Activated CD8-positive, alpha-beta memory T cell treated with anti-CD3 and anti-CD28 coated beads, Interleukin-2, amount 50 U/mL, for 24 hours (primary cell): ENCODE data around the gene ATP8A2.

Experiments used
- DNase-seq: peaks from one replicate; pipeline ENCODE4 v3.0.0-alpha.2; 2020; ENCODE audit errors: extremely low read depth

ATP8A2 gene

DNA sequence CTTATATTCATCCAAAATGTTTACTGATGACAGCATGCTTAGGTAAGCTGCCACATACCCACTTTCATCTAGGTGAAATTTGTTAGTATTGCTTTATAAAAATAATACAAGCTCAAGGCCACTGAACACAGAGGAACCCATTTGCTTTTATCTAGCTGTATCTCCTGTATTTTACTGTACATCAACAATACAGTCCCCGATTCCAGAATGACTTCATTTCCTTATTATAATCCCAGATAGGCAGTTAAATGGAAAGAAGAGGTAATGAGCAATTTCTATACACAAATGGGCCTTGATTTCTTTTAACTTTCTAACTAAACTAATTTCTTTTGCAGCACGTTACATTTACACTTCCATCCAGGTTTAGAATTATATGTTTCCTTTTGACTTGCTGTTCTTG, 593.8 kb downstream of the ATP8A2 start:
- no peak for DNase-seq

DNA sequence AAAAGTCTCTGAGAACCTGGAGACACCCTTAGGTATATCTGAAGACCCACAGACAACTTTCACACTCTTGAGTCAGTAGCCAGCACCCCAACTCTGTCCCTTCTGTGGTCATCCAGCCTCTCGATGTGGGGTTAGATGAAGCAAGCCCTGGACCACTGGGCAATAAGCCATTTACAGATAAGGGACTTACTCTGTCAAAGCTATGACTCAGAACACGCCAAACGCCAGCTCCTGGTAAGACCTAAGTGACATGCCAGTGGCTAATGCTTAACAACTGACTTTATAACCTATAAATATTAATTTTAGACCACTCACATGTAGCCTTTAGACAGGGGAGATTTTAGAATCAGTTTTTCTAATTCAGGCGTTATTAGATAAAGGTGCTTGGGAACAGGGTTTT, 594.3 kb downstream of the ATP8A2 start:
- no peak for DNase-seq

DNA sequence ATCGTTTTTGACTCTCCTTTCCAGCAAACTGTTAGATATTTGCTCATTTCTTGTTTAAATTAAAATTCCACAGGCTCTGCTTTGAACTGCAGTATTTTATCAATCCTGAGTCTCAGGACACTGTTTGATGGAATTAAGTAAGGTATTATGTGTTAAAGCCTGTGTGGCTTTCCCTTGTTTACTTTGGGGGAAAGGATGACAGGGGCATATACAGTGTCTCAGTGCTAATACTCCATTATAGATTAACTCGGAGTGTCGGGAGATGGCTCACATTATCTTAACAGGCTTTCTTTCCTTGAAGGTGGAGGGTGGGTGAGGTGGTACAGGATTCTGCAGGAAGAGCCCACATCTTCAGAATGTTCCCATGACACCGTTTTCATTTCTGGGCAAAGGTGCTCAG, 595.4 kb downstream of the ATP8A2 start:
- DNase-seq = no peak

DNA sequence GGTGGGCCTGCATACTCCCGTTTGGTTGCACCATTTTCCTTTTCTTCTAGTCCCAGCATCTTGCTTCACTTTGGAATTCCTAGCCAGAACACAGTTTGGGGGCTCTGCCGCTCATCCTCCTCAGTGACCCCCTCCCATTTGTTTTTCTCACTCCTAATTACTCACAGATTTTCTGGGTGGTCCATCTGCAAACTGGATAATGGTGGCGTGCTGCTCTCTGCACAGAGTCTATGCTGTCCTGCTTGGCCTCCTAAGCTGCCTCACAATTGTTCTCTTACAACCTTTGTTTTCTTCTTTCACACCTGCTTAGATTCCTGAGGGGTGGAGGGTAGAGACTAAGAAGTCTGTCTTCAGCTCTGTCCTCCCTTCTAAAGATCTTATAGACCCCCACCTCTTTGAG, 599.3 kb downstream of the ATP8A2 start:
- DNase-seq = no peak

DNA sequence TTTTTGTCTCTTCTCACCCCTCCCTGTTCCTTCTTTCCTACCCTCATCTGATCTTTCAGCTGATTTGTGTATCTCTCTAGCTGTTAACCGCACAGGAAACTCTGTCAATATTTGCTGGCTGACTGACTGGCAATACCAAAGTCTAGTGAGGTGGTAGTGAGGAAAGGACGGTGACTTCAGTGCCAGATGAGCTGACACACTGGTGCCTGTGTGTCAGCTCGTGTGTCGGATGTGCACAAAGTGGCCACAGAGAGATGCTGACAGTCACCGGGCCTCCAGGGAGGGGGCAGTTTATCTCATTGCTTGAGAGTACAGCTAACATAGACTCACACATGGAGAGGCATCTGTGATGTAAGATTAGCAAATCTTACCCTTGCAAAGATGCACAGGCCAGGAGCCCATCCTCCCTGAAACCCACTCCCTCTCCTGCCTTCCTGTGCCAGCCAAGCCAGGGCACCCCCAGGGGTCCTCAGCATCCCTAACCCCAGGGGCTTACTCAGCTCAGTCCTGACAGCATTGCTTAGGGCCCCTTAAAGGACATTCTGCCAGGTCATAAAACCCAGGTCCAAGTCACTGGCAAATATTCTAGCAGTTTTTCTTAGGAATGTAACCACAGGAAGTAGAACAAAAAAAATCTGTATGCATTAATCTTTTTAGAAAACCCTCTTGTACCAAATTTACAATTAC, 599.8 kb downstream of the ATP8A2 start:
- no peak for DNase-seq

DNA sequence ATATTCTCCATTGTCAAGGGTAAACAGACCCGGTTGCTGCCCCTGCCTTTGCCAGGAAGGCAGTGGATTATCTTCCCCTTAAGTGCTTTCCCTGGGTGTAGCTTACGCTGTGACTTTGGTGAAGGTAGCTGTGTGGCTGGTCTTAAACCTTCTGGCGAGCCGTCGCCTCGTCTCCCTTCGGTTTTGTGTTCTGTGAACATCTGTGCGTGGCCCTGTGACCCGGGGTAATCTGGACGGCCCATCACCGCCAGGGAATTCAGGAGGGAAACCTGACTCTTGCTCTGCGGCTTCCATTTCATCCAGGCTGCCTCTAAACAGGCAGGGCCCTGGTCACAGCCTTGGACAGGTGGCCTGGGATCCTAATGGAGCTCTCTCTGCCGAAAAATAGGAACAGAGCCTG, 601.3 kb downstream of the ATP8A2 start:
- DNase-seq = no peak

DNA sequence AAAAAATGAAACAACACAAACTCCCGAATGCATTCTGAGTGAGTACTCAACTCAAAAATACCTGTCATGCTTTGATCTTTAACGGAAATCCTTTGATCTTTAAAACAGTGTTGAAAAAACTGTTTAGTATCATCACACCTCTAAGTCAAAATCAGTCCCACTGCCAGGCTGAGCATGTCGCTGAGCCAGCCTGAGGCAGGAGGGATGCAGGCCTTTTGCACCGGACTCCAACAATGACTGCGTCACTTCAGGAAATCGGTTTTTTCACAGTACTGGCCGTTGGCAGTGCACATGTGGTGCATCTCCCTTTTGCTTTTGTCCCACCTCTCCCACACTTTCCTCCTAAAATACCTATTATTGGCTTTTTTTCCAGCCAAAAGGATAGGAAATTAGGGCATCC, 601.8 kb downstream of the ATP8A2 start:
- no peak for DNase-seq

DNA sequence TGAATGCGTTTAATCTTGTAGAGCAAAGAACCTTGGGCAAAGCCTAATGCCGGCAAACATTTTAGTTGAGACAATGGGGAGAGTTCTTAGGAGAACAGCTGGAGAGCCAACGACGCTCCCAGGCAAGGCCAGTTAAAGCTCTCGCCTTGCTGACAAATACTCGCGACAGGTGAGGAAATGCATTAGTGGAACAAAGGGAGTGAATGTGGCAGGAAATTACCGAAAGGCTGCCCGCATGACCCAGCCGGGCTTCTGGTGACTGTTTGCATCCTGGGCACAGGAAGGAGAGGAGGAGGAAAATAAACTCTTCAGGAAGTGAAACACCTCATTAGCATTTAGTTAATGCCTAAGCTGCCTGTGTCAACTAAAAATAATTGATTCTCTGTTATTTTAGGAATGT, 605.4 kb downstream of the ATP8A2 start:
- no peak for DNase-seq

DNA sequence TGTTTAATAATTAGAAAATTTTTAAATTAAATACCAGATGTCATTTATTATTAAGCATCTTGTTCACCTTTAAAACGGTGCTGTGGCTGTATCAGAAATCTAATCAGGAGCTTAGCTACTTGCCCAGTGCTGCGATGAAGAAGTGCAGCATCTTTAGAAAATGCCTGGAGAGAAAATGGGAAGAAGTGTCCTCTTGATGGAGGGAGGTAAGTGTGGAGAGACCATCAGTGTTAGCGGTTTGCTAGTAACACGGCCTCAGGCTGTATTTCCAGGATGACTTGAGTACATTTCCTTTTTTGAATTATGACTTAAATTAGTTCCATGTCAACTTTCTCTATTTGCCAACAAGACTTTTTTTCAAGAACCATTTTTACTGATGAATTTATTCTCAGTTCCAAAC, 605.9 kb downstream of the ATP8A2 start:
- DNase-seq = no peak

DNA sequence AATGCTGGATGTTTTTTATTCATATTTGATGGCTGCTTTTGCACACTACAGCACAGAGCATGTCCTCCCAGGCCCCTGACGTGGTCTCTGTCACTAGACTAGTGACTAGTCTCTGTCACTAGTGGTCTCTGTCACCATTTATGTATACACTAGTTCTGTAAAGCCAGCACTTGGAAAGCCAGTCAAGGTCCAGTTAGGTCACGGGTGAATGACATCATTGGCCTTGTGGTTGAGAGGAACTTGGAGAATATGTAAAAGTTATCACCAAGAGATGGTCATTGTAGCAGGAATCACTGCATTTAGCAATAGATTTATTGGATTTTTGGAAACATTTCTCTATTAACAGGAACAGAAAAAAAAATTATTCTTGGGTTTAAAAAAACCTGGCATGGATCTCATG, 607.2 kb downstream of the ATP8A2 start:
- DNase-seq = no peak

DNA sequence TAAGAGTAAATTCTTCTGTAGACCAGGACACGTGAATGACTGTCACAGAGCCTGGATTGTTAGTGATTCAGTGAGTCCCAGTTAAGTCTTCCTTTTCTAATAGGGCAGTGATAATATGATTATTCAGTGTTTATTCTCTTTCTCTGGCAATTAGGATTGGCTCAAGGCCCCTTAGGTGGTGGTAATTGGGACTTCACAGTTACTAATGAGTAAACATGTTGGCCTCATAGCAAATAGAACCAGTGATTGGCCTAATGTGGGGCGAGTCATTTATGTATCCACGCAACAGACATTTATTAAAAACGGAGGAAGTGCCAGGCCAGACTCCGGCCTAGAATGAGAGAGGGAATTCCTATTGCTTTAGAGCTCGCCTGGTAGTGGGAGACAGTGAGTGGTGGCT, 607.6 kb downstream of the ATP8A2 start:
- no peak for DNase-seq

DNA sequence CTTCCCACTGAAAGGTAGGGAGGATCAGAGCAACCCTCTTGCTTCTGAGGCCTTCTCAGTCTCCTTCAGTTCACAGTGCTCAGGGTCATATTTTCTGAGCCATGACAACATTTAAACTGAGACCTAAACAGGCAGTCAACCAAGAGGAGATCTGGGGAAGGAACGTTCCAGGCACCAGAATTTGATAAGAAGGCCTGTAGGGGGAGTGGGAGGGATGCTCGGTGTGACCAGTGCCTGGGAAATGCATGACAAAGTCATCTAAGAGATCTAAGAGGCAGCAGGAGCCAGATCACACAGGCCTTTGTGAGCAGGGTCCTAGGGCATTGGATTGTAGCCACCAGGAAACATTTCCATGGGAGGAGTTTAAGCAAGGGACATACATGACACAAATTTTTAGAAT, 608.5 kb downstream of the ATP8A2 start:
- no peak for DNase-seq

DNA sequence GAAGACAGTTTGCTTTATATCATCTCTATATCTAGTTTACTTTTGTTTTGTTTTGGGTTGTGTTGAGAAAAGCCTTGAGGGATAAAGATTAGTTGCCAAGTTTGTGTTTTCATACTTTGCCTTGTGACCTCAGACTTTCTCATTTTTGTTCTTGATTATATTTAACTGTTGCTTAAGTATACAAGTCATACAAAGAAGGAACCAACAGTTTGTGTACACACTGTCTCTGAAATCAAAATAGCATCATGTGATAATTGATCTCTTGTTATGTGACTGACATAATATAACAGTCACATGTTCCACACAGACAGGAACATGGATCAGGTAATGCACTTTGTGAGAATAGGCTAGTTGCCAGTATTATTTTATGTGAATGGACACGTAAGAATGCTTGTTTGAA, 609.3 kb downstream of the ATP8A2 start:
- DNase-seq = no peak

DNA sequence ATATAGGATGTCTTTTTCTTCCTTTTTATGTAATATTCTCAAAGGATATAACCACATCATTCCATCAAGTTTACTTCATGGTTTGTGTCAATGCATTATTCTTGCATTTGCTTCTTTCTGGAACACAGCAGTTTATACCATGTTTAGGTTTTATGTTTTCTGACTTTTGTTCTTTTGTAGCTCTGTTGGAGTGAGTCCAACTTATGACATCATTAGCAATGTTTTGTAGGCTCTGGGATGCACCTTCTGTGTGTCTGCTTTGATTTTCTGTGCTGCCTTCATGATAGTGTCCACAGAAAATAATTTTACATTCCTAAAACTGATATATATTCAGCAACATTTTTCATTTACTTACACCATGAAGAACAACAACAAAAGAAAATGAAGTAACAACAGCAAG, 611.1 kb downstream of the ATP8A2 start:
- no peak for DNase-seq

DNA sequence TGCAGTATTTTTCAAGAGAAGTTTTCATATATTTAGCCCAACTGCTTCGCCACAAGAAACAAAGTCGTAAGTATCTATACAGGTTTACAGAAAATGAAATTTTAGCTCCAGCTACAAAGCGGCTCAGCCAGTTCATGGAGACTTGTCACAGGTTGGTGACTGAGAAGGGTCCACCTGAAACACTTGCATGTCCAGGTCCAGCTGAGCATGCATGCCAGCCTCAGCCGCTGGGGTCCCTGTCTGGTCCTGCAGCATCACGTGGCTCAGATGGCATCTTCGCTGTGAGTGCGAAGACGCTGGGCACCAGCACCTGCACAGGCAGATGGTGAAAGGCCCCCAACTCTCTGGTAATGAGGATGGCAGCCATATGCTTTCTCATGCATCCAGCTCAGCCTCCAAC, 616.2 kb downstream of the ATP8A2 start:
- DNase-seq = no peak

DNA sequence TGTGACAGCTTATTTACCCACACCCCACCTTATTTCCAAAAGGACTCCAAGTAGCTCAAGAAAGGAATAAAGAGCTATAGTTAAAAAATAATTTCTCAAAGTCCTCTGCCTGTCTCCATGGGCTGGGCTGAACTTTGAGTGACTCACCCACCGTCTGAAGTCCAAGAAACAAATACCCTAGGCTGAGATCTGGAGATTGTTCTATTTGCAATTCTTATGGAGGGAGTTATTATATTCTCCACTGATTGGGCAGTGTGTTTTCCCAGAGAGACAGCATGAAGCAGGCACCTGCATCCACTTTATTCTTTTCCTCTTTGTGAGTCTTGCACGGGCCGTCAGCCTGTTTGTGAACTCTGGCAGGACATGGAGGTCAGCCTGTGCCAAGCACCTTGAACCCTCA, 616.9 kb downstream of the ATP8A2 start:
- no peak for DNase-seq

DNA sequence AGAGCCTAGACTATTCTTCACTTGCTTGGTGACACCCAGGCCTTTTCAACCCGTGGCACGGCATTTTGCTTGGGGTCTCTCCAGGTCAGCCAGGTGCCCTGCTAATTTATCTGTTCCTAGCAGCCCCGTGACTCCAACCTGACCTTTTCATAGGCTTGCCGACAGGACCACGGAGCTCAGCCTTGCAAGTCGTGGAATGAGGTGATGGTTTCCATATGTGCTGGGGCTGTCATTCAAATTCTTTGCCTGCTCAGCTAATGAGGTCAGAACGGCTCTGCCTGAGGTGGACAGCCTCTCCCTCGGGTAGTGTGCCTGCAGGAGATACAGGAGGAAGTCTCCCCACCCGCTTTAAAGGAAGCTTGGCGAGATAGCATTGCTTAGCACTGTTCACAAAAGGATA, 619.0 kb downstream of the ATP8A2 start:
- DNase-seq = no peak

DNA sequence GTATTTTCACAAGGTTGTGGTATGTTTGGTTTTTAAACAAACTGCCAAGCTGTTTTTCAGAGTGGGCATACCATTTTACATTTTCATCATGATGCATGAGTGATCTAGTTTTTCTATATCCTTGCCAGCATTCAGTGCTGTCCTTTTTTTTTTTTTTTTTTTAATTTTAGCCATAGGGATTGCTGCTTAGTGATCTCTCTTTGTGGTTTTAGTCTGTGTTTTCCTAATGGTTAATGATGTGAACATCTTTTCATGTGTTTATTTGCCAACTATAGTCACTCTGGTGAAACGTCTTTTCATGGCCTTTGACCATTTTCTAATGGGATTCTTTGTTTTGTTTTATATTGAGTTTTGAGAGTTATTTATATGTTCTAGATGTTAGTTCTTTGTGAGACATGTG, 620.3 kb downstream of the ATP8A2 start:
- DNase-seq = no peak

DNA sequence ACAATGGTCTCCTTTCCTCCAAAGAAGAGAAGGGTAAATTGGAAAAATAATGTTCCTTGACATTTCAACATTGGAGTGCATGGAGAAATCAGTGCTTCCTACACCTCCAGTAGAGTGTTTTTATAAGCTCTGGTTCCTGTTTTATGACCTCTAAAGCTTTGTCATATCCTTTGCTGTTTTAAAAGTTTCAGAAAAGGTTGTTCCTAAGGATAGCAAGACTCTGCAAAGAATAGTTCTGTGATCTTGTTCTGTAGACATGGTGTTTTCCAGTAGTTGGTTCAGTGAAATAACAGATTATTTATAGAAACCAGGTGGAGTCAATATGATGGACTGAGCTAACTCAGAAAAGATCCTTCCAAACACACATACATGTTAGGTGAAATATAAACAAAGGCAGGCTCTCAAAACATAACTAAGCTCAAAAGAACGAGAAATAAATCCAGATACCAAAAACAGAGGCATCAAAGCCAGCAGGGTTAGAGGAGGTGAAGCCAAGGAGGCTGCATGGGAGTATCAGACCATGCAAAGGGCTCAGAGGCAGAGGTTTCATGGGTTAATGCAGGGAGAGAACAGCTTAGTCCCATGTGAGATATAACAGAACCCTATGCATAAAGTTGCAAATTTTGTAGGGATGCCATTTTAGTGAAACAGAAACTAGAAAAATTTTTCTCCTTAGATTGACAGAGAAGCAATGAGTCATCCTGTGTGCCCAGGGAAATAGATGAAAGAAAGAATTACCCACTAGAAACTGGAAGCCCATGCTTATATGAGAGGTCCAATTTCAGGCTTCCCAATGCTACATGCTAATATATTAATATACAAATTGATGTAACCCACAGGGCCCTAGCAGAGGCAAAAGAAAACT, 635.7 kb downstream of the ATP8A2 start:
- DNase-seq = no peak

DNA sequence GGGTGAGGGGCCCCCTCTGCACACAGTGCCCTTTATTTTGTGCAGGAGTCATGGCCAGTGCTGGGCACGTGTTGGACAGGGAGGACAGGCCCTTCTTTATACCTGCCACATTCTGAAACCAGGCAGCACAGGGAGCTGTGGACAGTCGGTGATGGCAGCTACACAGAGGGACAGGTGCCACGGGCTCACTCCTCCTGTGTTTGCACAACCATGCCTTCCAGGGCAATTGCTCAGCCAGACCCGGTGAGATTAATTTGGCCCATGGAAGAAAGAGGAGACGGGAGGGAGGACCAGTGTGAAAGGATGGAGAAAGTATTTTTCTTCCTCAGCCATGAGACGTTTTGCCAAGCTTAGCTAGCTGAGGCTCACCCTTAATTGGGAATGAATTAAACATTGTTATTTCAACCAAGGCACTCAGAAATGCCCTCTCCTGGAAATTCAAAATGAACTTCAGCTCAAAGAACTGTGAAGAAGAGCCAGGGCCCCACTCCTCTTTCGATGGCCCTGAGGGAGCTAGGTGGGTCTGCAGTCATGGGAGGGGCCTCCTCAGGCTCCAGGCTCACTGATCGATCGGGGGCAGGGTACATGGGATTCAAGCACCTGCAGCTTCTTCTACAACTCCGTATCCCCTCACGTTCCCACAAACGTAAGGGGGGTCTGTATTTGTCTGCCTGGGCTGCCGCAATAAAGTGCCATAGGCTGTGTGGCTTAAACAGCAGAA, 638.9 kb downstream of the ATP8A2 start:
- no peak for DNase-seq

DNA sequence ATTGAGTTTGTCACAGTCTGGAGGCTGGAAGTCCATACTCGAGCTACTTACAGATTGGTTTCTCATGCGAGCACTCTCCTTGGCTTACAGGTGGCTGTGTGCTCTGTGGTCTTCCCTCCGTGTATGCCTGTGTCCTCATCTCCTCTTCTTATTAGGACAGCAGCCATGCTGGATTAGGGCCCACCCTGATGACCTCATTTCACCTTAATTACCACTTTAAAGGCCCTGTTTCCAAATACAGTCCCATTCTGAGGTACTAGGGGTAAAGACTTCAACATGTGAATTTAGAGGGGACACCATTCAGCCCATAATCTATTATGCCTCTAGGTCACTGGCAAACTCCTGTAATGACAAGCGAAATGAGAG, 639.4 kb downstream of the ATP8A2 start:
- no peak for DNase-seq

DNA sequence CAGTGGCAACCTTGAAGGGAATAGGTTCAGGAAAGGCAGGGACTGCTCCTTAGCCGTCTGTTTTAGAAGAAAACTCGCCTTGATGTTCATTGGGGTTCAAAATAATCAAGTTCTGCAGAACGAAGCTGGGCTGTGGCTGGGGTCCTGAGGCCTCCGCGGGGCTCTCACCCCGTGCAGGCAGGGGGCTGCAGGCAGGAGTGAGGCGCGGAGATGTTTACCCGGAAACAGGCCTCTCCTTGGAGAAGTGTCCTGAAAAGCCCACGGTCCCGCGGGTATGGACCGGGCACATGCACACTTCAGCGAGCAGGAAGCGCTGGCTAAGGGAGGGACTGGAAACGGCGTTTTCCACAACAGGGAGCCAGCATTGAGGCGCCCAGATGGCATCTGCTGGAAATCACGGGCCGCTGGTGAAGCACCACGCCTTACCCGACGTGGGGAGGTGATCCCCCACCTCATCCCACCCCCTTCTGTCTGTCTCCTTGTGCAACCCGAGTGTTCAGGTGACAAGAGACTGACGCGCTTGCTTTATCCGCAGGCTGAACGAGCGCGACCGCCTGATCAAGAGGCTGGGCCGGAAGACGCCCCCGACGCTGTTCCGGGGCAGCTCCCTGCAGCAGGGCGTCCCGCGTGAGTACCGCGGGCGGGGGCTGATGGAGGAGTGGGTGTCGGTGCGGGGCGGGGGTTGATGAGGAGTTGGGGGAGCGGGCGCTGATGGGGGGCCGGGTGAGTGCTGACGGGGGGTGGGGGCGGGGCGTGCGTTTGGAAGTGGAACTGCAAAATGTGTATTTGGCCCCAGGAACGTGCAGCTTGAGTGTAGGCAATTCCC, 640.4 kb downstream of the ATP8A2 start:
- no peak for DNase-seq
